Activated CD4-positive, alpha-beta T cell treated with anti-CD3 and anti-CD28 coated beads for 4 hours (primary cell): ENCODE data around the gene ESYT2.
A peak's percentile ranks its signal among the peaks of the same experiment; 100 is the strongest.
"Not testable (repeated sequence)": the region's sequence is repeated elsewhere in the genome, so short reads cannot be mapped to it uniquely, and the experiment has no call there.

Source experiments
- DNase-seq, 2 donors: peaks; one replicate each; pipeline ENCODE4 v3.0.0-alpha.2; 2020

ESYT2 gene

GRCh38 chr7:158854681-158855081, 25.4 kb upstream of the ESYT2 start:
- DNase-seq = no peak

GRCh38 chr7:158850545-158851102, 21.3 kb upstream of the ESYT2 start:
- DNase-seq = no peak

DNA sequence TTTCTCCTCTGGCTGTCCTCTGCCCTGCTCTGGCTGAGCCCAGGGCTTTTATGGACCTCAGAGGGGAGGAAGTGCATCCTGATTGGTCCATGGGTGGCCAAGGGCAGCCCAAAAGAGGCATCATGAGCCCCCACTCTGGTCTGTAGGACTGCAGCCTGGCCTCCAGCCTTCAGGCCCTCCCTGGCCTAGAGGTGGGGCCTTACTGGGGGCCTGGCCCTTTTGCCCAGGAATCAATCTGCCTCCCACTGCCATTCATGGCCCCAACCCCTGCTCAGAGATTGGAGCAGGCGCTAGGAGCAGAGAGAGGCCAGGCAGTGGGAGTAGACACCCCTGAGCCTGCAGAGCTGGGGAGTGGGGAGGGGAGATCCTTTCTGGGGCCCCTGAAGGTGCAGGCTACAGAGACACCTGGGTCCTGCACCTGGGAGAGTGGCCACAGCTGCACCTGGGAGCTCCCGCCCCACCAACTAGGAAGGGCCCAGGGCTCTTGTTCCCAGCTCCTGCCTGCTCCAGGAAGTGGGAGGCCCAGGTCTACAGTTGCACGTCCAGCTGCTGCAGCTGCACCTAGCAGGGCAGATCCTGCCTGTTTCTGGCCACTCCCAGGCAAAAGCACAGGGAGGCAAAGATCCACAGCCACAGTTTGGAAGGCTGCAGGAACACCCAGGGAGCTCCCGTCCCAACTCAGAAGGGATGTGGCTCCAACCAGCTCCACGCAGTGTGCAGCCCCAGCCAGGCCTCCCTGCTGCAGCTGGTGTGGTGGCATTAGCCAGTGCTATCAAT, 20.6 kb upstream of the ESYT2 start:
- no peak for DNase-seq

GRCh38 chr7:158849442-158849767, 20.1 kb upstream of the ESYT2 start:
- no peak for DNase-seq

DNA sequence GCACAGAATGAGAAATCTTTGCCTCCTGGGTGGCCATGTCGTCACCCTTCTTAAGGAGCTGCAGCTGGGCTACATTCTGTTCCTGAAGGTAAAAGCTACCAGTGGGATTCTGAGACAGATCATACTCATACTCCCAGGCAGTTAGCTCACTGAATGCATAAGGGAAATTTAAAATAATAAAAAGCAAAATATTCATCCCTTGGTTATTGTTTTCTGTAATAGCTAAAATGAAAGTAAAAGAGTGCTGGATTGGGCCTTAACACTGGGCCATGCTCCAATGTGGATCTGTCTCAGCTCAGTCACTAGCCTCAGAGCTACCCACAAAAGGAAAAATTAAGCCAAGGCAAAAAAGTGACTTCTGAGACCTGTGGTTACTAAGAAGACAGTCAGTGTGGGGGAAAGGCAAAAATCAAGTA, 18.1 kb upstream of the ESYT2 start:
- peak; percentile 32 to 35 for DNase-seq

DNA sequence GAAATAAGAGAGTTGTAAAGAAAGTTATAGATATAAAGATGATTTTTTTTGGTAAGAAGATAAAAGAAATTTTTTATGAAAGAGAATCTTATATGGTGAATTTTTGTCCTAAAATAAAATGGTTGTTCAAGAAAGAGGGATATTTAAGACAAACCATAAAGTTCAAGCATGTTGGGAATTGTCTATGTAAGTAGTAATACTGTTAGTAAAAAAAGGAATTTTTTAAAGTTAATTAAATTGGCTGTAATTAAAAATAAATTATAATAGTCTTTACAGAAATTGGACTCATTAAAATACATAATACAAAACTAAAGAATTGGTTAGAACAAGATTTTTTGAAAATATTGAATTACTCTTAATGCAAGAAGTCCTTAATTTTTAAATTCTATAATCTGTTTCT, 17.0 kb upstream of the ESYT2 start:
- no peak for DNase-seq

- DNase-seq = no peak
These were observed 14.5 kb upstream of the ESYT2 start for GRCh38 chr7:158843771-158844170.

DNA sequence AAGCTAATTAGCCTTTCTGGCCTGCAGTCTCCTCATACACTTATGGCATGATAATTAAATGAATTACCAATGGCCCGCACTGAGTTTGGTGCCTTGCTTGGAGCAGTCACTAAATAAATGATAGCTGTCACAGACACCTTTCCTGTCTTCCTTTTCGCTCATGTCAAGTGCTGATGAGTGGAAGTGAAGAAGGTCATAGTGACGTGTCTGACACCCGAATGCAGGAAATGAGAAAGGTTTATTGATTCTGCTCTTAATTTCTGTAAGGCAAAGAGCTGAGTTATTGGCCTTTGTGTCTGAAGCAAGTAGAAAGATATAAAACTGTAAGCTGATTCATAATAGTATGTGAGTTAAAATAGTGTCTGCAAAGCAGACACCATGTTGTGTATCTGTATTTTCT, 13.2 kb upstream of the ESYT2 start:
- DNase-seq = no peak

DNA sequence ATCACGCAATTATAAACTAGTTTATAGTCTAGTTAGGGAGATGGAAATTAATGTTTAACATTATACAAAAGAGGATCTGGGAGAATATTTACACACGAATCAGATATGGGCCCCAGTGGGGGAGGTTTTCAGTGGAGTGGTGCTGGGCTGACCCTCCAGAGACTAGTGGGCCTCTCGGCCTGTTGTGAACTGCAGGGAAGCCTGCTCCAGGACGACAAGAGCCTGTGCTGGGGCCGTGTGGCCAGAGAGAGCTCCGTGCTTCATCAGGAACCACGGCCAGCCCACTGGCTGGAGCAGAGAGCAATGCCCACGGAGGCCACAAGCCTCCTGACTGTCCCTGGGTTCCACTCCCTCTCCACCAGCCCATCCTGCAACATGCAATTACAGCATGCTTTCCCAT, 11.3 kb upstream of the ESYT2 start:
- DNase-seq = no peak

DNA sequence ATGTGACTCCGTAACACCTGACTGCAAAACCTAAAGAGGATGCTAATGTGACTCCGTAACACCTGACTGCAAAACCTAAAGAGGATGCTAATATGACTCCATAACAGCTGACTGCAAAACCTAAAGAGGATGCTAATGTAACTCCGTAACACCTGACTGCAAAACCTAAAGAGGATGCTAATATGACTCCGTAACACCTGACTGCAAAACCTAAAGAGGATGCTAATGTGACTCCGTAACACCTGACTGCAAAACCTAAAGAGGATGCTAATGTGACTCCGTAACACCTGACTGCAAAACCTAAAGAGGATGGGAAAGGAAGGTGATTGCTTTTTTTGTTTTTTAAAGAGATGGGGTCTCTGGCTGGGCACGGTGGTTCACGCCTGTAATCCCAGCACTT, 9.9 kb upstream of the ESYT2 start:
- not testable (repeated sequence) for DNase-seq

- DNase-seq = no peak
These were observed 8.7 kb upstream of the ESYT2 start for GRCh38 chr7:158837790-158838637.

DNA sequence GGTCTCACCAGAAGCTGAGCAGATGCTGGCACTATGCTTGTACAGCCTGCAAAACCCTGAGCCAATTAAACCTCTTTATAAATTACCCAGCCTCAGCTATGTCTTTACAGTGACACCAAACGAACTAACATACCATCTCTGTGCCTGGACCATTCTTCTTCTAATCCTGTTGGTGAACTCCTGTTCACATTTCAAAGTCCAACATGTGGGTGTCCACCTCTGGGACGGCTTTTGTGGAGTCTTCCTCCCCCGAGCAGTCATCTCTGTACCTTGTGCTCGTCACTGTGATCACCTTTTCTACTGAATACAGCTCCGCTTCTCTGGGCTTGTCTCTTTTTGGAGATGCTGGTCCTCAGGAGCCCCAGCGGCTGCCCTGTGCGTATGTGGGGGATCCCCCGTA, 7.4 kb upstream of the ESYT2 start:
- DNase-seq = no peak

DNA sequence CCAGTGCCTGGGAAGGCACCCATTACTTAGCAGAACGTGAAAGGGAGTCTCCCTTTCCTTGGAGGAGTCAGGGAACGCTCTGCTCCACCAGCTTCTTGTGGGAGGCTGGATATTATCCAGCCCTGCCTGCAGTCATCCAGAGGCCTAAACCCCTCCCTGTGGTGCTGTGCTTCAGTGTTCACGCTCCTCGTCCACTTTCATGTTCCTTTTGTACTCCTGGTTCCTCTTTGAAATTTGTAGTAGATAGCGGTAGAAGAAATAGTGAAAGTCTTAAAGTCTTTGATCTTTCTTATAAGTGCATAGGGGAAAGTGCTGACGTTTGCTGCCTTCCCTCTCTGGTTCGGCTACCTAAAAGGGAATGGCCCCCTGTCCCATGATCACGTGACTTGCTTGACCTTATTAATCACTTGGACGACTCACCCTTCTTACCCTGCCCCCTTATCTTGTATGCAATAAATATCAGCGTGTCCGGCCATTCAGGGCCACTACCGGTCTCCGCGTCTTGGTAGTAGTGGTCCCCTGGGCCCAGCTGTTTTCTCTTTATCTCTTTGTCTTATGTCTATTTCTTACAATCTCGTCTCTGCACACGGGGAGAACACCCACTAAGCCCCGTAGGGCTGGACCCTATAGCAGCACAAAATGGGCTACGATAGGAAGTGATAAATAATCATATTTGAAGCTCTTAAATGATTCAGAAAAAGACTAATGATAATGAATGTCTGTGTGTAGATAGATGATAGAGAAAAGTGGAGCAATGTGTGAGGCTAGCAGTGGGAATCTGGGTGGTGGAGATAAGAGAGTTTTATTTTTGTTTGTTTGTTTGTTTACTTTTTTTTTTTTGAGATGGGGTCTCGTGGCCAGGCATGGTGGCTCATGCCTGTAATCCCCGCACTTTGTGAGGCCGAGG, 5.8 kb upstream of the ESYT2 start:
- DNase-seq = no peak

DNA sequence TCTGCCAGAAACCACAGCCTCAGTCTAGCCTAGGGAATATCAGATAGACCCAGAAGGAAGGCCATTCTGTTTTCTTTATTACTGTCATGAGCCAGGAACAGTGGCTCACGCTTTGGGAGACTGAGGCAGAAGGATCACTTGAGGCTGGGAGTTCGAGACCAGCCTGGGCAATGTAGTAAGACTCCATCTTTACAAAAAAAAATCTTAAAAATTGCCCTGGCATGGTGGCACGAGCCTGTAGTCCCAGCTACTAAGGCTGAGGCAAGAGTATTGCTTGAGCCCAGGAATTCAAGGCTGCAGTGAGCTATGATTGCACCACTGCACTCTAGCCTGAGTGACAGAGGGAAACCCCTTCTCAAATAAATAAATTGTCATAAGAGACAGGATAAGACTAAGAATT, 3.7 kb upstream of the ESYT2 start:
- no peak for DNase-seq

GRCh38 chr7:158831738-158832091, 2.4 kb upstream of the ESYT2 start:
- DNase-seq = no peak

DNA sequence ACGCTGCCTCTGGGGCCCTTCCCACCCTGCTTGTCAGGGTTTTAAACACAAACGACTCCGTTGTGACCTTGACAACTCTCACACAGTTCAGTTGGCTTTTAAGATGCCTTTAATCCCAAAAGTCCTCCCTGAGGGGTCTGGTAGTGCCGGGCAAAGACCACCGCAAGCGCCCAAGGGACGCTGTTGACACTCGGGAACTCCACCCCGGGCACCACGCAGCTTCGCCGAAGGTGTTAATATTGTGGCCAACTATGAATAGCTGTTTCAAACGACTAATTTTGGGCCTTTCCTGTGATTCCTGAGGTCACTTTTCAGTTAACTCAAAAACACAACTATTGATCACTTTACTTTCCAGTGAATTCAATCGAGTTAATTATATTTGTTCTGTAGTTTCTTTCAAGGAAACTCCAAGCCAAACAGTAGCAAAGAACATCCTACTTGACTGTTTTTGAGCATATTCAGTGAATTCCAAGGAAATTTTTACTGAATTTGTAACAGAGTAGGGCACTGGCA, 958 bp upstream of the ESYT2 start:
- DNase-seq = no peak

DNA sequence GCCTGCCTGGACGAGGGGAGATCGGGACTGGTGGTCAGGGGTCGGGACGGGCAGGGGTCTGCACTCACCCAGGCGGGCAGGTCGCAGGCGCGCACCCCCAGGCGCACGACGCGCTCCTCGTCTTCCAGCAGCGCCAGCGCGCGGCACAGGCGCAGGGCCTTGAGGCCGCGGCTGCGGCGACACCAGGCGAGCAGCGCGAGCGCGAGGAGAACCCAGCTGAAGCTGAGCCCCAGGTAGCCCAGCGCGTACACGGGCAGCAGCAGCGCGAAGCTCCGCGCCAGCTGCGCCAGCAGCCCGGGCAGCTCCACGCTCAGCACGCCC, 328 bp downstream of the ESYT2 start:
- DNase-seq = peak; percentile 59 to 69

GRCh38 chr7:158828133-158829020, 932 bp downstream of the ESYT2 start:
- DNase-seq = peak in 1 of 2 donors; percentile 17

DNA sequence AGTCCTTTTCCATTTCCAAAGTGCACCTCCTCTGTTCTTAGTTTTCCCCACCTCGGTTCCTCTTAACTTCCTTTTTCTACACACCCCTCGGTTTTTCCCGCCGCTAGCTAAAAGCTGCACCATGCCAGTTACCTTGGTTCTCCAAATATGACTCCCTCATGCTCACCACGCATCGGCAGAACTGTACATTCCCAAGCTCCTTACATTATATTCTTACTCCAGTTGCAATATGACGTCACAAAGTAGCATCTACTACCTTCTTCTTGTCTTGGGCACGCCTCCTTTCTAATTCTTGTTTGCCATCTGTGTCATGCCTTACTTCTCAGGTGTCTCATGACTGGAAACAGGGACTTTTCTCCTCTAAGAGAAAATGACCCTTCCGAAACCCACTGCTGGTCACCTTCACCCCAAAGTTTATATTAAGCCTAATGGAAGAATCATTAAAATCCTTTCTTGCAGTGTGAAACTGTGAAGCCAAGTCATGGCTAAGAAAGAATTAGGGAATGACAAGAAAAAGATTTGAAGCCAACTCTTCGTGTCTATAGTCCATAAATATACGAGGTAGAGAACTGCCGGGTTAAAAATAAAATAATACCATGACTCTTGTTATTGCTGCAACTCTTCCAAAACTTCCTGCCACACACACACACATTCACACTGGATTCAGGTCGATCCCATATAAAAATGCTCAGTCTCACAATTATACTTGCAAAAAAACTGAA, 1.7 kb downstream of the ESYT2 start:
- no peak for DNase-seq

DNA sequence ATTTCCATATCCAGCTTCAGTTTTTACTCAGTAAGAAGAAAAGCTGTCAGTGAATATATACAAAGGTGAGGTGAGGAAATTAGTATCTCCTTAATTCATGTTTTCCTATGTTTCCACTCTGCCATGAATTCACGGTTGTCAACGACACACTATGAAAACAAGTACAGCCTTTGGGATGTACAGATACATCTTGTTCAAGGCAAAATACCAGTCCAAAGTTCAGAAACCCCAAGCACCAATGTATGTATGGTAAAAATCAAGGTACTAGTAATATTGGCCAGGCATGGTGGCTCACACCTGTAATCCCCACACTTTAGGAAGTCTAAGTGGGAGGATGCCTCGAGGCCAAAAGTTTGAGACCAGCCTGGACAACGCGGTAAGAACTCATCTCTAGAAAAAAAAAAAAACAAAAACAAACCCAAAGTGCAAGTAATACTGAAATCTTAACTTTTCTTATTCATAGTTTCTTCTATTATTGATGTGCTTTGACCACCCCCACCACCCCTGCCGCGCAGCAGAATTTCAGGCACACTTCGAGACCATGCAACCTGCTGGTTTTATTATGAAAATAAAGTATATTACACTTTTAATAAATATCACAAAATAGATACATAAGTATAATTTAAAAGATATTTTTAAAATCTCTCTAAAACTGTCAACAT, 3.5 kb downstream of the ESYT2 start:
- DNase-seq = no peak

DNA sequence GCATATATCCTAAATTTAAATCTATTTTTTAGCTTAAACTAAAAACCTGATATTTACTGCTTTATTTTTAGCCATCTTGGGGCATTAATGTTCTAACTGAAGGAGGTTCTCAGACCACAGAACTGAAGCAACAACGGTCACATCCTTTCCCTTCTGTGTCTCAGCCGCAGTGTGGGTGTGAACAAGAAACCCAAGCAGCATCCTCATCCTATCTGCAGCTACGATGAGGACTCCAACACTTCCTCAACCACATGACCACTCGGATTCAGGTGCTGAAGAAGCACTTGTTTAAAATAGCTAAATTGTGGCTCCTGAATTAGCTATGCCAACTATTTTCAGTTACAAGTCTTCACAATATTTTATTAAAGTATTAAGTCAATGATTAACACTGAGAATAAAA, 5.3 kb downstream of the ESYT2 start:
- DNase-seq = peak; percentile 54 to 57
